Muscle of leg (tissue), 11 donors: ENCODE measurements around the gene PES1. TPM values are rescaled to one million over a fixed set of nuclear protein-coding genes. Genes with fewer than 3 reads are reported as not detected.
"Not testable (repeated sequence)": the region's sequence is repeated elsewhere in the genome, so short reads cannot be mapped to it uniquely, and the experiment has no call there.

ENCODE experiments used
- DNase-seq: peaks from one replicate; pipeline ENCODE4 v3.0.0; 2013
- H3K27ac ChIP-seq: one replicate; pipeline ENCODE4 v1.5.1; 2013; ENCODE audit warnings: mild to moderate bottlenecking, low read length, control low read depth
- H3K27me3 ChIP-seq: one replicate; pipeline ENCODE4 v1.6.1; 2013; ENCODE audit warnings: low read length; ENCODE audit not compliant: control insufficient read depth, insufficient read depth
- H3K36me3 ChIP-seq: one replicate; pipeline ENCODE4 v1.6.1; 2013; ENCODE audit warnings: low read length; ENCODE audit not compliant: control insufficient read depth, insufficient read depth
- H3K4me1 ChIP-seq: one replicate; pipeline ENCODE4 v1.6.1; 2013; ENCODE audit warnings: low read length; ENCODE audit not compliant: control insufficient read depth, insufficient read depth
- H3K4me3 ChIP-seq: one replicate; pipeline ENCODE4 v1.5.1; 2013; ENCODE audit warnings: low read length, control low read depth
- H3K9me3 ChIP-seq: replicated peaks from 2 replicates; pipeline ENCODE4 v1.6.1; 2013; ENCODE audit warnings: low read depth, low read length; ENCODE audit not compliant: control insufficient read depth
- WGBS: methylation state at CpG from one replicate; pipeline ENCODE4 v1.1.5; 2013; ENCODE audit warnings: missing lambda C conversion rate; ENCODE audit not compliant: insufficient coverage; 5-methylcytosine and 5-hydroxymethylcytosine counted together
- polyA plus RNA-seq, 8 donors: library from polyadenylated mRNA; unstranded; fragments of 120-200 nt; gene quantifications; one replicate each; pipeline versions ENCODE4 v1.2.1 to v1.2.3, GENCODE V29; 2013; ENCODE audit warnings: inconsistent platforms in 1 of 8, low replicate concordance in 1 of 8; ENCODE audit not compliant: insufficient read length in 8 of 8, insufficient read depth in 1 of 8
- total RNA-seq: library from RNA; stranded (reverse); fragments of 120-200 nt; gene quantifications from one replicate; pipeline ENCODE4 v1.2.4, GENCODE V29; 2013

Gene PES1
- total and polyA plus RNA-seq, 9 donors = 44.8 to 63.2 (median 51.5) TPM

DNA sequence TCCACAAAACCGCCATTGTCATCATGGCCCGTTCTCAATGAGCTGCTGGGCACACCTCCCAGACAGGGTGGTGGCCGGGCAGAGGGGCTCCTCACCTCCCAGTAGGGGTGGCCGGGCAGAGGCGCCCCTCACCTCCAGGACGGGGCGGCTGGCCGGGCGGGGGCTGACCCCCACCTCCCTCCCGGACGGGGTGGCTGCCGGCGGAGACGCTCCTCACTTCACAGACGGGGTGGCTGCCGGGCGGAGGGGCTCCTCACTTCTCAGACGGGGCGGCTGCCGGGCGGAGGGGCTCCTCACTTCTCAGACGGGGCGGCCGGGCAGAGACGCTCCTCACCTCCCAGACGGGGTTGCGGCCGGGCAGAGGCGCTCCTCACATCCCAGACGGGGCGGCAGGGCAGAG lies 39.8 kb upstream of the PES1 start:
- H3K36me3 ChIP-seq, H3K4me3 ChIP-seq, H3K9me3 ChIP-seq, H3K27ac ChIP-seq, H3K27me3 ChIP-seq, DNase-seq: not testable (repeated sequence)
- no CpG with 5 or more reads among the region's 31 CpGs for WGBS
- H3K4me1 ChIP-seq = peaks cover 19% of the 10 kb centered on the region

DNA sequence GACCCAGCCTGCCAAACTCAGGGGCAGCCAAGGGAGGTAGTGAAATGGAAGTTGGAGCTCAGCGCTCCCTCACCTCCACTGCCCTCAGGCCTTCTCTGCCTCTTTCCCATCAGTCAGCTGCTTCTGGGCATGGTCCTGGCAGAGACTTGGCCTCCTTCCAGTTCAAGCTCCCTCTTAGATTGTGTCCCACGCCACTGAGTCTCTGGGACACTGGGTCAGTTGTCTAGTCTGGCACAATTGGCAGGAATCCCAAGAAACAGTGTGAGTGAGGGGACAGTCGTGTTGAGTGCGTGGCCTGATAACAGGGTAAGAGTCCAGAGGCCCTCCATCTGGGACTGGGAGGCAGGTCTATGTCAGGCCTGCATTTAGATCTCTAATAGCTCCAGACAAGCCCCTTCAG lies 36.8 kb upstream of the PES1 start:
- no peaks in the 10 kb centered on the region for H3K4me1 ChIP-seq
- no peaks in the 10 kb centered on the region for H3K27me3 ChIP-seq
- 33% methylated on average over 1 of the region's 4 CpGs for WGBS
- no peak overlapping the region for H3K27ac ChIP-seq
- no peak for DNase-seq
- H3K9me3 ChIP-seq = no peaks in the 10 kb centered on the region
- no peak overlapping the region for H3K4me3 ChIP-seq
- H3K36me3 ChIP-seq = no peaks in the 10 kb centered on the region

DNA sequence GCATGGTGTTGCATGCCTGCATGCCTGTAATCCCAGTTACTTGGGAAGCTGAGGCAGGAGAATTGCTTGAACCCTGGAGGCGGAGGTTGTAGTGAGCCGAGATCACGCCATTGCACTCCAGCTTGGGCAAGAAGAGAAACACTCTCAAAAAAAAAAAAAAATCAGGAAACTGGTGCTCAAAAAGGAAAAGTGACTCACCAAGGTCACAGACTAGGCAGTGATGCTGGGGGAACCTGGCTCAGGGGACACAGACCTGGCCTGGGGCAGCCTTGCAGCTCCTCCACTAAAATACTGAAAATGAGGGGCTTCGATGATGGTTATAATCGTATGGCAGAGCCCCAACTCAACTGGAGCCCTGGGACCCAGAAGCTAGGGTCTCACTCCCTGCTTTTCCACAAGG lies 35.8 kb upstream of the PES1 start:
- H3K9me3 ChIP-seq = no peaks in the 10 kb centered on the region
- H3K36me3 ChIP-seq = no peaks in the 10 kb centered on the region
- WGBS = 98% methylated on average over 5 of the region's 5 CpGs
- H3K27ac ChIP-seq = no peak overlapping the region
- DNase-seq = no peak
- H3K4me3 ChIP-seq = no peak overlapping the region
- H3K4me1 ChIP-seq = no peaks in the 10 kb centered on the region
- H3K27me3 ChIP-seq = no peaks in the 10 kb centered on the region

DNA sequence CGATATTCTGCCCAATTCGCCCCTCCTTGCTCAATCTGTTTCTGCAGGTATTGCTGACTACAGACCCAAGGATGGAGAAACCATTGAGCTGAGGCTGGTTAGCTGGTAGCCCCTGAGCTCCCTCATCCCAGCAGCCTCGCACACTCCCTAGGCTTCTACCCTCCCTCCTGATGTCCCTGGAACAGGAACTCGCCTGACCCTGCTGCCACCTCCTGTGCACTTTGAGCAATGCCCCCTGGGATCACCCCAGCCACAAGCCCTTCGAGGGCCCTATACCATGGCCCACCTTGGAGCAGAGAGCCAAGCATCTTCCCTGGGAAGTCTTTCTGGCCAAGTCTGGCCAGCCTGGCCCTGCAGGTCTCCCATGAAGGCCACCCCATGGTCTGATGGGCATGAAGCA lies 34.7 kb upstream of the PES1 start:
- no peaks in the 10 kb centered on the region for H3K4me1 ChIP-seq
- WGBS = 81% methylated on average over 5 of the region's 5 CpGs
- no peak for DNase-seq

DNA sequence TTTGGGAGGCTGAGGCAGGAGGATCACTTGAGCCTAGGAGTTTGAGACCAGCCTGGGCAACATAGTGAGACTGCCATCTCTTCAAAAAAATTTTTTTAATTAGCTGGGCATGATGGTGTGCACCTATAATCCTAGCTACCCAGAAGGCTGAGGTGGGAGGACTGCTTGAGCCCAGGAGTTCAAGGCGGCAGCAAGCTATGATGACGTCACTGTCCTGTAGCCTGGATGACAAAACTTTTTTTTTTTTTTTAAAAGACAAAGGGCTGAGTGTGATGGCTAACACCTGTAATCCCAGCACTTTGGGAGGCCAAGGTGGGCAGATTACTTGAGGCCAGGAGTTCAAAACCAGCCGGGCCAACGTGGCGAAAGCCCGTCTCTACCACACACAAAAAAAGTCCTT lies 28.2 kb upstream of the PES1 start:
- H3K4me3 ChIP-seq, DNase-seq, H3K27ac ChIP-seq, H3K9me3 ChIP-seq, H3K4me1 ChIP-seq, H3K27me3 ChIP-seq: not testable (repeated sequence)
- H3K36me3 ChIP-seq = peaks cover 14% of the 10 kb centered on the region
- no CpG with 5 or more reads among the region's 6 CpGs for WGBS

More for the DNA sequence above, 34.7 kb upstream of the PES1 start:
- H3K27me3 ChIP-seq = no peaks in the 10 kb centered on the region
- H3K27ac ChIP-seq = no peak overlapping the region
- H3K4me3 ChIP-seq = no peak overlapping the region
- no peaks in the 10 kb centered on the region for H3K9me3 ChIP-seq
- H3K36me3 ChIP-seq = no peaks in the 10 kb centered on the region

DNA sequence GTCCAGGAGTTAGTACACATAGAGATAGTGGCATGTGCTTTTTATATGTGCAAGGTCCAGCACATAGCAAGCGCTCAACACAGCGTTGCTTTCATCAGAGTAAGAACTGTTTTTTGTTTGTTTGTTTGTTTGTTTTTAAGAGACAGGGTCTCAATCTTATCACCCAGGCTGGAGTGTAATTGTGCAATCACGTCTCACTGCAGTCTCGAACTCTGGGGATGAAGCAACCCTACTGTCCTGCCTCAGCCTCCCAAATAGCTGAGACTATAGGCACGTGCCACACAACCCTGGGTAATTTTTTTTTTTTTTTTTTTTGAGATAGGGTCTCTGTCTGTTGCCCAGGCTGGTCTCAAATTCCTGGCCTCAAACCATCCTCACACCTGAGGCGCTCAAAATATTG lies 26.1 kb upstream of the PES1 start:
- peaks cover 21% of the 10 kb centered on the region for H3K36me3 ChIP-seq
- no peaks in the 10 kb centered on the region for H3K9me3 ChIP-seq
- H3K4me1 ChIP-seq = no peaks in the 10 kb centered on the region
- no peaks in the 10 kb centered on the region for H3K27me3 ChIP-seq
- DNase-seq = no peak
- 90% methylated on average over 2 of the region's 6 CpGs for WGBS
- no peak overlapping the region for H3K27ac ChIP-seq
- no peak overlapping the region for H3K4me3 ChIP-seq

DNA sequence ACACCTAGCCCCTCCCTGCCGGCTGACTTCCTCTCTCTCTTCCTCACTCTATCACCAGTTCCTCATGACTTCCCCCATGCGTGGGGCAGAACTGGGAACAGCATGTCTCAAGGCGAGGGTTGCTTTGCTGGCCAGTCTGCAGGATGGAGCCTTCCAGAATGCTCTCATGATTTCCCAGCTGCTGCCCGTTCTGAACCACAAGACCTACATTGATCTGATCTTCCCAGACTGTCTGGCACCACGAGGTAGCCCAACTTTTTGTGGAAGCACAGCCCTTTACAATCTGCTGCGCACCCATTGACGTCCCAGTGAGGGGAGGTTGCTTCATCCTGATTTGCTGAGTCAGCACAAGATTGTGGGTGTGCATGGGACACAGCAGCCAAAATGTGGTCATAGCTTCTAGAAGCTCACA lies 23.8 kb upstream of the PES1 start:
- Histone ChIP-seq H3K9me3 (no peaks in the 10 kb centered on the region), H3K36me3 (peaks cover 24% of the 10 kb centered on the region), H3K27ac (no peak overlapping the region), H3K4me1 (no peaks in the 10 kb centered on the region), H3K4me3 (no peak overlapping the region), H3K27me3 (no peaks in the 10 kb centered on the region)
- 85% methylated on average over 6 of the region's 7 CpGs for WGBS
- DNase-seq = no peak

DNA sequence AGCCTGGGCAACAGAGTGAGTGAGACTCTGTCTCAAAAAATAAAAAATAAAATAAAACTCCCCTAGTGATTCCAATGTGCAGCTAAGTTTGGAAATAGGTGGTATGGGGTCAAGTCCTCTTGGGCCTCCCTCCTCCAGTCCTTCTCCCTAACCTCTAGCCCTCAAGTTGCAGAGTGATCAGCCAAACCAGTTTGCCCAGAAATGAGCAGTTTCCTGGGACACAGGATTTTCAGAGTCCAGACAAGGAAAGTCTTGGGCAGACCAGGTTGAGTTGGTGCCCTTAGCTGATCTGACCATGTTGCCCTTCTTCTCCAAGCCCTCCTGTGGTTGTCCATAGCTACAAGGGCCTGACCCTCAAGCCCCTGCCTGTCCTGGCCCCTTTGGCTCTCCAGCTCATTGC lies 23.2 kb upstream of the PES1 start:
- Histone ChIP-seq H3K4me3 (no peak overlapping the region), H3K4me1 (peaks cover 1% of the 10 kb centered on the region), H3K27me3 (no peaks in the 10 kb centered on the region), H3K36me3 (peaks cover 19% of the 10 kb centered on the region), H3K9me3 (no peaks in the 10 kb centered on the region), H3K27ac (no peak overlapping the region)
- no peak for DNase-seq

DNA sequence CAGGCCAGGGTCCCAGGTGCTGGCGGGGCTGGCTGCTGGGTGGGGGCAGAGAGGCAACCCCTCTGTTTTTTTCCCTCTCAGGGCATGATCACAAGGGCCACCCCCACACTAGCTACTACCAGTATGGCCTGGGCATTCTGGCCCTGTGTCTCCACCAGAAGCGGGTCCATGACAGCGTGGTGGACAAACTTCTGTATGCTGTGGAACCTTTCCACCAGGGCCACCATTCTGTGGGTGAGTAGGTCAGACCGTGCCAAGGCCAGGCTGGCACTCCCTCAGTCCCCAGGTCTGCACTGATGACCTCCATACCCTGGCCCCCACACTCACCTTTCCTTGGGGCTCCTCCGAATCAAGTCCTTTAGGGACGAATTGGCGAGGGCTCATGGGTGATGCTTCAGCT lies 22.6 kb upstream of the PES1 start:
- H3K27ac ChIP-seq = no peak overlapping the region
- peaks cover 17% of the 10 kb centered on the region for H3K36me3 ChIP-seq
- DNase-seq = no peak
- no peaks in the 10 kb centered on the region for H3K27me3 ChIP-seq
- peaks cover 6% of the 10 kb centered on the region for H3K4me1 ChIP-seq
- 88% methylated on average over 1 of the region's 7 CpGs for WGBS
- H3K4me3 ChIP-seq = no peak overlapping the region
- H3K9me3 ChIP-seq = no peaks in the 10 kb centered on the region

DNA sequence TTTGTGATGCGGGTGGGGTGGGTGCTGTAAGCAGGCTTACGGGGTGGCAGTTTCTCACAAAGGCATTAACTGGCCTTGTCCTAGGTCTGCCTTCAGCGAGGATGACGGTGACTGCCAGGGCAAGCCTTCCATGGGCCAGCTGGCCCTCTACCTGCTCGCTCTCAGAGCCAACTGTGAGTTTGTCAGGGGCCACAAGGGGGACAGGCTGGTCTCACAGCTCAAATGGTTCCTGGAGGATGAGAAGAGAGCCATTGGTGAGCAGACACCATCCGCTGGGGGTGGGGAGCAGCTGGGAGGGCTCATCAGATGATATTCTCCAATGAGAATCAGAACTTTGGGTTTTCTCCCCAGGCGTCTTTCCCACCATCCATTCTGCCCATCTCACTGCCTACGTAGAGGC lies 21.1 kb upstream of the PES1 start:
- Histone ChIP-seq H3K27me3 (no peaks in the 10 kb centered on the region), H3K36me3 (peaks cover 14% of the 10 kb centered on the region)
- WGBS = 92% methylated on average over 5 of the region's 8 CpGs

DNA sequence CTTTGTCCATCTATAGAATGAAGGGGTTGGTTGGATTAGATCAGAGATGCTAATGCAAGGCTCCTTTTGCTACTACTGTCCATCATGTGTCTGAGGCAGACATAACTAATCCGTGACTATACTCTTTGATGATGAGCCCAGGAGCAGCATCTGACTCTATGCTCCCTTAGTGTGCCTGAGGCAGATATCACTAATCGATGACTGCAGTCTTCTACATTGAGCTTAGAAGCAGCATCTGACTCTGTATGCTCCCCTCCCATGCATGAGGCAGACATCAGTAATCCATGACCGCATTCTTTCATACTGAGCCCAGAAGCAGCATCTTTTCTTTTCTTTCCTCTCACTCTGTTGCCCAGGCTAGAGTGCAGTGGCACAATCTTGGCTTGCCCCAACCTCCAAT lies 19.5 kb upstream of the PES1 start:
- DNase-seq = no peak
- Histone ChIP-seq H3K4me1 (peaks cover 32% of the 10 kb centered on the region), H3K36me3 (peaks cover 14% of the 10 kb centered on the region), H3K27ac (no peak overlapping the region), H3K27me3 (no peaks in the 10 kb centered on the region), H3K9me3 (no peaks in the 10 kb centered on the region), H3K4me3 (no peak overlapping the region)
- 94% methylated on average over 3 of the region's 3 CpGs for WGBS

More for the DNA sequence above, 21.1 kb upstream of the PES1 start:
- Histone ChIP-seq H3K4me3 (no peak overlapping the region), H3K9me3 (no peaks in the 10 kb centered on the region), H3K4me1 (peaks cover 19% of the 10 kb centered on the region), H3K27ac (no peak overlapping the region)
- no peak for DNase-seq
